GM21529 (cell line): Measurements from ENCODE around the gene ARSI.

Experiments
- ATAC-seq: cut with Tn5 transposase; IDR thresholded peaks from one replicate; pipeline ENCODE4 v1.9.1; 2021; ENCODE audit not compliant: unreplicated experiment

Gene ARSI

GRCh38 chr5:150295172-150295634 is 7.5 kb downstream of the ARSI start:
- no peak for ATAC-seq

GRCh38 chr5:150294551-150295071 is 8.1 kb downstream of the ARSI start:
- no peak for ATAC-seq

GRCh38 chr5:150293091-150293941 is 9.4 kb downstream of the ARSI start:
- no peak for ATAC-seq

GRCh38 chr5:150291388-150292385 is 11.0 kb downstream of the ARSI start:
- ATAC-seq, result no peak

- no peak for ATAC-seq
Measured at GRCh38 chr5:150289551-150290390, 12.9 kb downstream of the ARSI start, which contains the start of gene CAMK2A. CAMK2A (minus strand) TSS chr5:150289773; CDS start chr5:150289625, 148 bp downstream.

GRCh38 chr5:150288791-150289190 is 13.9 kb downstream of the ARSI start:
- ATAC-seq, result no peak

- no peak for ATAC-seq
Measured at GRCh38 chr5:150288361-150288760, 14.3 kb downstream of the ARSI start.

- no peak for ATAC-seq
Measured at GRCh38 chr5:150286820-150287219, 15.9 kb downstream of the ARSI start.

- no peak for ATAC-seq
Measured at GRCh38 chr5:150285114-150285513, 17.6 kb downstream of the ARSI start.

GRCh38 chr5:150284311-150284710 is 18.4 kb downstream of the ARSI start:
- no peak for ATAC-seq

- ATAC-seq, result no peak
Measured at GRCh38 chr5:150283904-150284303, 18.8 kb downstream of the ARSI start.

- ATAC-seq, result no peak
Measured at GRCh38 chr5:150281987-150282386, 20.7 kb downstream of the ARSI start.

GRCh38 chr5:150279330-150280020 is 23.2 kb downstream of the ARSI start:
- no peak for ATAC-seq

- no peak for ATAC-seq
Measured at GRCh38 chr5:150278916-150279315, 23.8 kb downstream of the ARSI start.

- no peak for ATAC-seq
Measured at GRCh38 chr5:150278046-150278730, 24.5 kb downstream of the ARSI start.

- no peak for ATAC-seq
Measured at GRCh38 chr5:150277043-150277442, 25.7 kb downstream of the ARSI start.

GRCh38 chr5:150274811-150275210 is 27.9 kb downstream of the ARSI start:
- ATAC-seq, result no peak

GRCh38 chr5:150272531-150272930 is 30.2 kb downstream of the ARSI start:
- no peak for ATAC-seq

GRCh38 chr5:150271923-150272322 is 30.8 kb downstream of the ARSI start:
- ATAC-seq, result no peak
